Mesodermal cell (in vitro differentiated cells): Measurements from ENCODE around the gene CHST3.
A peak's percentile ranks its signal among the peaks of the same experiment; 100 is the strongest.

Source experiments
- H3K27ac ChIP-seq: 2 replicates; pipeline ENCODE4 v1.7.0; 2013; ENCODE audit warnings: mild to moderate bottlenecking, low read depth, low read length, moderate library complexity; ENCODE audit not compliant: severe bottlenecking
- H3K36me3 ChIP-seq: 2 replicates; pipeline ENCODE4 v1.7.1; 2013; ENCODE audit warnings: mild to moderate bottlenecking, low read length, moderate library complexity; ENCODE audit not compliant: control insufficient read depth, insufficient read depth
- H3K4me1 ChIP-seq: one replicate; pipeline ENCODE4 v1.7.1; 2013; ENCODE audit warnings: mild to moderate bottlenecking, low read length; ENCODE audit not compliant: insufficient read depth, control insufficient read depth, poor library complexity, severe bottlenecking
- H3K4me3 ChIP-seq: 2 replicates; pipeline ENCODE4 v1.7.0; 2013; ENCODE audit warnings: low read length, control low read depth, mild to moderate bottlenecking; ENCODE audit not compliant: insufficient read depth, poor library complexity, severe bottlenecking; ENCODE audit errors: extremely low read depth
- H3K9me3 ChIP-seq: 2 replicates; pipeline ENCODE4 v1.7.1; 2013; ENCODE audit warnings: mild to moderate bottlenecking, low read length, moderate library complexity; ENCODE audit not compliant: control insufficient read depth
- WGBS, 2 experiments: methylation state at CpG; one replicate each; pipeline ENCODE4 v1.1.5; 2013; ENCODE audit warnings: missing lambda C conversion rate in 2 of 2; ENCODE audit not compliant: insufficient coverage in 2 of 2; 5-methylcytosine and 5-hydroxymethylcytosine counted together

CHST3 gene

GRCh38 chr10:72035252-72035887 is 71.2 kb downstream of the CHST3 start:
- H3K36me3 ChIP-seq, result no peaks in the 10 kb centered on the region
- H3K4me1 ChIP-seq, result peaks cover 29% of the 10 kb centered on the region
- 85 to 91% methylated on average over 12 of the region's 13 CpGs for WGBS, 2 experiments
- H3K4me3 ChIP-seq, result no peak overlapping the region
- no peaks in the 10 kb centered on the region for H3K9me3 ChIP-seq
- no peak overlapping the region for H3K27ac ChIP-seq

GRCh38 chr10:72037266-72037665 is 73.1 kb downstream of the CHST3 start:
- Histone ChIP-seq H3K9me3 (no peaks in the 10 kb centered on the region), H3K27ac (peak overlapping the region; percentile 29), H3K36me3 (no peaks in the 10 kb centered on the region), H3K4me1 (peaks cover 30% of the 10 kb centered on the region), H3K4me3 (no peak overlapping the region)
- WGBS, 2 experiments, result 90 to 97% methylated on average over 4 to 7 of the region's 8 CpGs

GRCh38 chr10:72037811-72038210 is 73.6 kb downstream of the CHST3 start:
- Histone ChIP-seq H3K4me1 (peaks cover 34% of the 10 kb centered on the region), H3K27ac (peak overlapping the region; percentile 29), H3K4me3 (no peak overlapping the region), H3K9me3 (no peaks in the 10 kb centered on the region), H3K36me3 (no peaks in the 10 kb centered on the region)
- 62 to 67% methylated on average over 3 of the region's 3 CpGs for WGBS, 2 experiments

- peak overlapping the region; percentile 59 for H3K27ac ChIP-seq
- H3K4me3 ChIP-seq, result no peak overlapping the region
- no peaks in the 10 kb centered on the region for H3K9me3 ChIP-seq
- peaks cover 38% of the 10 kb centered on the region for H3K4me1 ChIP-seq
- H3K36me3 ChIP-seq, result no peaks in the 10 kb centered on the region
- 89 to 91% methylated on average over 11 to 13 of the region's 13 CpGs for WGBS, 2 experiments
These were observed 74.3 kb downstream of the CHST3 start for GRCh38 chr10:72038458-72039001.

GRCh38 chr10:72039377-72039776 is 75.2 kb downstream of the CHST3 start:
- 54 to 79% methylated on average over 4 to 5 of the region's 9 CpGs for WGBS, 2 experiments
- Histone ChIP-seq H3K4me1 (peaks cover 45% of the 10 kb centered on the region), H3K27ac (no peak overlapping the region), H3K4me3 (no peak overlapping the region), H3K36me3 (no peaks in the 10 kb centered on the region), H3K9me3 (no peaks in the 10 kb centered on the region)

GRCh38 chr10:72041491-72041890 is 77.3 kb downstream of the CHST3 start:
- no peaks in the 10 kb centered on the region for H3K36me3 ChIP-seq
- WGBS, 2 experiments, result 92 to 96% methylated on average over 5 to 6 of the region's 6 CpGs
- H3K4me3 ChIP-seq, result no peak overlapping the region
- H3K9me3 ChIP-seq, result no peaks in the 10 kb centered on the region
- no peak overlapping the region for H3K27ac ChIP-seq
- H3K4me1 ChIP-seq, result peaks cover 52% of the 10 kb centered on the region

- Histone ChIP-seq H3K27ac (peak overlapping the region; percentile 36), H3K4me1 (peaks cover 39% of the 10 kb centered on the region), H3K36me3 (no peaks in the 10 kb centered on the region), H3K4me3 (no peak overlapping the region), H3K9me3 (no peaks in the 10 kb centered on the region)
- WGBS, 2 experiments, result 89 to 94% methylated on average over 7 to 10 of the region's 10 CpGs
These were observed 79.0 kb downstream of the CHST3 start for GRCh38 chr10:72043016-72043834.

GRCh38 chr10:72044417-72045041 is 80.3 kb downstream of the CHST3 start:
- Histone ChIP-seq H3K36me3 (no peaks in the 10 kb centered on the region), H3K4me3 (no peak overlapping the region), H3K9me3 (peaks cover 4% of the 10 kb centered on the region), H3K4me1 (peaks cover 27% of the 10 kb centered on the region), H3K27ac (peak overlapping the region; percentile 71)
- 73 to 80% methylated on average over 10 to 17 of the region's 17 CpGs for WGBS, 2 experiments

GRCh38 chr10:72045586-72045985 is 81.4 kb downstream of the CHST3 start:
- H3K27ac ChIP-seq, result no peak overlapping the region
- H3K9me3 ChIP-seq, result peaks cover 10% of the 10 kb centered on the region
- 80% methylated on average over 1 of the region's 2 CpGs; no CpG with 5 or more reads in 1 of the 2 experiments for WGBS, 2 experiments
- H3K36me3 ChIP-seq, result no peaks in the 10 kb centered on the region
- no peak overlapping the region for H3K4me3 ChIP-seq
- H3K4me1 ChIP-seq, result peaks cover 23% of the 10 kb centered on the region

- H3K4me3 ChIP-seq, result no peak overlapping the region
- H3K4me1 ChIP-seq, result peaks cover 13% of the 10 kb centered on the region
- peaks cover 10% of the 10 kb centered on the region for H3K9me3 ChIP-seq
- H3K27ac ChIP-seq, result peak overlapping the region; percentile 37
- 14 to 28% methylated on average over 7 to 9 of the region's 12 CpGs for WGBS, 2 experiments
- H3K36me3 ChIP-seq, result no peaks in the 10 kb centered on the region
These were observed 84.4 kb downstream of the CHST3 start for GRCh38 chr10:72048450-72049124.
